ENCODE measurements around the gene MKS1.
A peak's percentile ranks its signal among the peaks of the same experiment; 100 is the strongest.

DNA sequence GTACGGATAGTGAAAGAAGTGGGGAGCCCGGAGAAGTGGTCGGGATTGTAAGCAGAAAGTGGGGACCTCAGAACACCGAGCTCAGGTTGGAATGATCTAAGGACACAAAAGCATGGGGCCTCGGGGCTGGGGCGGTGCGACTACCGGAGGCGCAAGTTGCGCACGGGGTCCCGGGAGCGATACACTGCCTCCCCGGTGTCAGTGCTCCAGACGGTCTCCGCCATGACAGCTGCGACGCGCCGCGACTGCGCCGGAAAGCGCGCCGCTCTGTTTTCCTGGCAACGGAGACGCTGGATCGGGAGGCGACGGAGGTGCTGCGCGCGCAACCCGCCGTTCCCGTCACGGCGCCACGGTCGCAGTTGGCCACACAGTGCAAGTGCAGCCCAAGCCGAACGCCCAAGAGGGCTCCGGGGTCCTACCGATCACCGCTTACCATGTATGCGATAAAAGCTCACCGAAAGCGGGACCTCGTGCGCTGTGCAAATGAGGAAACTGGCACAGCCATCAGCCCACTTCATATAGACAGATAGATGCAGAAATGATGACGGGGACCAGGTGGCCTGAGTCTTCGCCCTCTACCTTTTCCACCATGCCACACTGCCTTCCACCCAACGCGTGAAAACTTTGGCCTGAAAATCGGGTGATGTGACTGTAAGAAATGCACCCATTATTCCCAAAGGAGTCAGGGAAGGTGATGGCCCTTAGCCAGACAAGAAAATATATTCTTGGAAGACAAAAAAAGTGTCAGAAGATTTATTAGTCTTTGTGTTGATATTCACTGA lies at the start of gene MKS1:
- peak; percentile 85 to 93 for TF ChIP-seq POLR2AphosphoS5 (IDR thresholded peaks at IDR 0.05)
- TF ChIP-seq, protein P1, sequence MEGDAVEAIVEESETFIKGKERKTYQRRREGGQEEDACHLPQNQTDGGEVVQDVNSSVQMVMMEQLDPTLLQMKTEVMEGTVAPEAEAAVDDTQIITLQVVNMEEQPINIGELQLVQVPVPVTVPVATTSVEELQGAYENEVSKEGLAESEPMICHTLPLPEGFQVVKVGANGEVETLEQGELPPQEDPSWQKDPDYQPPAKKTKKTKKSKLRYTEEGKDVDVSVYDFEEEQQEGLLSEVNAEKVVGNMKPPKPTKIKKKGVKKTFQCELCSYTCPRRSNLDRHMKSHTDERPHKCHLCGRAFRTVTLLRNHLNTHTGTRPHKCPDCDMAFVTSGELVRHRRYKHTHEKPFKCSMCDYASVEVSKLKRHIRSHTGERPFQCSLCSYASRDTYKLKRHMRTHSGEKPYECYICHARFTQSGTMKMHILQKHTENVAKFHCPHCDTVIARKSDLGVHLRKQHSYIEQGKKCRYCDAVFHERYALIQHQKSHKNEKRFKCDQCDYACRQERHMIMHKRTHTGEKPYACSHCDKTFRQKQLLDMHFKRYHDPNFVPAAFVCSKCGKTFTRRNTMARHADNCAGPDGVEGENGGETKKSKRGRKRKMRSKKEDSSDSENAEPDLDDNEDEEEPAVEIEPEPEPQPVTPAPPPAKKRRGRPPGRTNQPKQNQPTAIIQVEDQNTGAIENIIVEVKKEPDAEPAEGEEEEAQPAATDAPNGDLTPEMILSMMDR (IDR thresholded peaks at IDR 0.05) = peak; percentile 78 to 96 (median 90)

Data from upper lobe of left lung (tissue), 4 donors.